KMS-11 (cell line): ENCODE data around the gene CD1E.

Source experiments
- H2AFZ ChIP-seq: fragments of 200-600 bp; sonication (generic); 2 replicates; pipeline ENCODE4 v1.6.1; 2016; ENCODE audit warnings: antibody characterized with exemption, mixed run types, low read depth
- H3K27ac ChIP-seq: fragments of 200-600 bp; sonication (generic); 2 replicates; pipeline ENCODE4 v1.6.1; 2016; ENCODE audit warnings: mild to moderate bottlenecking, mixed run types
- H3K27me3 ChIP-seq: fragments of 200-600 bp; sonication (generic); 2 replicates; pipeline ENCODE4 v1.6.1; 2017; ENCODE audit warnings: mild to moderate bottlenecking, low read depth, mixed run types, moderate library complexity; ENCODE audit not compliant: insufficient read depth
- H3K36me3 ChIP-seq: fragments of 200-600 bp; sonication (generic); 2 replicates; pipeline ENCODE4 v1.6.1; 2017; ENCODE audit warnings: mild to moderate bottlenecking, mixed run types; ENCODE audit not compliant: insufficient read depth
- H3K4me1 ChIP-seq: fragments of 200-600 bp; sonication (generic); 2 replicates; pipeline ENCODE4 v1.6.1; 2016; ENCODE audit warnings: mild to moderate bottlenecking, low read depth, mixed run types; ENCODE audit not compliant: poor library complexity, severe bottlenecking
- H3K4me2 ChIP-seq: fragments of 200-600 bp; sonication (generic); 2 replicates; pipeline ENCODE4 v1.7.0; 2016; ENCODE audit warnings: mild to moderate bottlenecking, mixed run types
- H3K4me3 ChIP-seq: fragments of 200-600 bp; sonication (generic); IDR thresholded peaks from 2 replicates; pipeline ENCODE4 v1.6.1; 2017; ENCODE audit warnings: low read depth, low read length, mixed read lengths; ENCODE audit not compliant: insufficient read depth
- H3K79me2 ChIP-seq: fragments of 200-600 bp; sonication (generic); 2 replicates; pipeline ENCODE4 v1.6.1; 2016; ENCODE audit warnings: low read depth, mixed run types; ENCODE audit not compliant: insufficient read depth
- H3K9ac ChIP-seq: fragments of 200-600 bp; sonication (generic); 2 replicates; pipeline ENCODE4 v1.6.1; 2016; ENCODE audit warnings: mild to moderate bottlenecking, mixed run types
- H4K20me1 ChIP-seq: fragments of 200-600 bp; sonication (generic); 2 replicates; pipeline ENCODE4 v1.6.1; 2016; ENCODE audit warnings: mild to moderate bottlenecking, mixed run types; ENCODE audit not compliant: insufficient read depth
- TF ChIP-seq, protein P1 (sequence below): fragments of 200-600 bp; sonication (generic); conservative IDR thresholded peaks from 2 replicates; pipeline ENCODE4 v1.6.1; 2017; ENCODE audit warnings: low read depth, mild to moderate bottlenecking, antibody characterized with exemption, low read length, moderate library complexity, mixed read lengths

The CD1E gene

GRCh38 chr1:158324395-158324794 lies 29.3 kb upstream of the CD1E start:
- H3K9ac ChIP-seq: no peak overlapping the region
- no peak overlapping the region for H3K4me3 ChIP-seq
- TF ChIP-seq, protein P1, sequence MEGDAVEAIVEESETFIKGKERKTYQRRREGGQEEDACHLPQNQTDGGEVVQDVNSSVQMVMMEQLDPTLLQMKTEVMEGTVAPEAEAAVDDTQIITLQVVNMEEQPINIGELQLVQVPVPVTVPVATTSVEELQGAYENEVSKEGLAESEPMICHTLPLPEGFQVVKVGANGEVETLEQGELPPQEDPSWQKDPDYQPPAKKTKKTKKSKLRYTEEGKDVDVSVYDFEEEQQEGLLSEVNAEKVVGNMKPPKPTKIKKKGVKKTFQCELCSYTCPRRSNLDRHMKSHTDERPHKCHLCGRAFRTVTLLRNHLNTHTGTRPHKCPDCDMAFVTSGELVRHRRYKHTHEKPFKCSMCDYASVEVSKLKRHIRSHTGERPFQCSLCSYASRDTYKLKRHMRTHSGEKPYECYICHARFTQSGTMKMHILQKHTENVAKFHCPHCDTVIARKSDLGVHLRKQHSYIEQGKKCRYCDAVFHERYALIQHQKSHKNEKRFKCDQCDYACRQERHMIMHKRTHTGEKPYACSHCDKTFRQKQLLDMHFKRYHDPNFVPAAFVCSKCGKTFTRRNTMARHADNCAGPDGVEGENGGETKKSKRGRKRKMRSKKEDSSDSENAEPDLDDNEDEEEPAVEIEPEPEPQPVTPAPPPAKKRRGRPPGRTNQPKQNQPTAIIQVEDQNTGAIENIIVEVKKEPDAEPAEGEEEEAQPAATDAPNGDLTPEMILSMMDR: no peak
- H3K36me3 ChIP-seq: no peaks in the 10 kb centered on the region
- no peaks in the 10 kb centered on the region for H3K4me1 ChIP-seq
- no peak overlapping the region for H2AFZ ChIP-seq
- H3K4me2 ChIP-seq: no peak overlapping the region
- H3K79me2 ChIP-seq: no peaks in the 10 kb centered on the region
- H4K20me1 ChIP-seq: no peaks in the 10 kb centered on the region
- H3K27me3 ChIP-seq: no peaks in the 10 kb centered on the region
- no peak overlapping the region for H3K27ac ChIP-seq

GRCh38 chr1:158327481-158327880 lies 26.2 kb upstream of the CD1E start:
- no peak overlapping the region for H2AFZ ChIP-seq
- H3K4me3 ChIP-seq: no peak overlapping the region
- no peak overlapping the region for H3K27ac ChIP-seq
- no peak overlapping the region for H3K9ac ChIP-seq
- H3K4me2 ChIP-seq: no peak overlapping the region
- H4K20me1 ChIP-seq: no peaks in the 10 kb centered on the region
- H3K27me3 ChIP-seq: no peaks in the 10 kb centered on the region
- no peaks in the 10 kb centered on the region for H3K79me2 ChIP-seq
- TF ChIP-seq, protein P1: no peak
- no peaks in the 10 kb centered on the region for H3K4me1 ChIP-seq
- H3K36me3 ChIP-seq: no peaks in the 10 kb centered on the region

DNA sequence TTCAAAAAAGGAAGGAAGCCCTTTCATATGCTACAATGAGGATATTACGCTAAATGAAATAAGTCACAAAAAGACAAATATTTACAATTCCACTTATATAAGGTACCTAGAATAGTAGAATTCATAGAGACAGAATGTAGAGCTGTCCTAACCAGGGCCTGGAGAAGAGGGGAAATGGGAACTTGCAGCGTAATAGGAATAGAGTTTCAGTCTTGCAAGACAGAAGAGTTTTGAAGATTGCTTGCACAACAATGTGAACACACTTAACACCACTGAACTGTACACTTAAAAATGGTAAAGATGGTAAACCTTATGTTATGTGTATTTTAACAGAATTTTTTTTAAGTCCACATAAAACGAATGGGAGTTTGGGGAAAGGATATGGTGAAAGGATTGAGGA lies 25.3 kb upstream of the CD1E start:
- TF ChIP-seq, protein P1: no peak
- H4K20me1 ChIP-seq: no peaks in the 10 kb centered on the region
- H3K79me2 ChIP-seq: no peaks in the 10 kb centered on the region
- no peak overlapping the region for H3K9ac ChIP-seq
- peaks cover 4% of the 10 kb centered on the region for H3K4me1 ChIP-seq
- H3K27ac ChIP-seq: no peak overlapping the region
- H3K4me3 ChIP-seq: no peak overlapping the region
- H3K27me3 ChIP-seq: no peaks in the 10 kb centered on the region
- no peak overlapping the region for H2AFZ ChIP-seq
- H3K36me3 ChIP-seq: no peaks in the 10 kb centered on the region
- H3K4me2 ChIP-seq: no peak overlapping the region

DNA sequence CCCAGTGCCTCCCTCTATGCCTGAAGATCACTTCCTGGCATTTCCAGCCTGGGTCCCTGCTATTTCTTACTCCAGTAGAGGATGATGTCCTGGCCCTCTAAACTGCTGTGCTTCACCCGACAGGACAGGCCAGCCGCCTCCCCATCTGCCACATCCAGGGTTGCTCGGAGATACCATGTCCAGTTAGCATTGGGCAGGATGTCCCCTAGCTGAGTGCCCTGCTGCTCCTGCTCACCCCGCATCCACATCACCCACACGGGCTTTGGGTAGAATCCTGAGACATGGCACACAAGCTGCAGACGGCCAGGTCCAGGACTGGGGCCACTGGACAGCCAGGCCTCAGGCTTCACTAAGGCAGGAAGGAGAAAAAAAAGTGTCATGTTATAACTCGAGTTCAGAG lies 24.4 kb upstream of the CD1E start:
- Histone ChIP-seq H3K4me1 (peaks cover 13% of the 10 kb centered on the region), H3K27ac (no peak overlapping the region), H4K20me1 (no peaks in the 10 kb centered on the region), H3K4me2 (no peak overlapping the region), H3K36me3 (no peaks in the 10 kb centered on the region), H3K27me3 (no peaks in the 10 kb centered on the region), H3K9ac (no peak overlapping the region), H2AFZ (no peak overlapping the region), H3K4me3 (no peak overlapping the region), H3K79me2 (no peaks in the 10 kb centered on the region)
- TF ChIP-seq, protein P1: no peak
